Measurements from ENCODE around the gene PIKFYVE. TPM values are rescaled to one million over a fixed set of nuclear protein-coding genes. Genes with fewer than 3 reads are reported as not detected.

PIKFYVE gene
- total RNA-seq, 1 donor from 2014 or later: 46.8 TPM

- no peak overlapping the region for H3K4me3 Mint-ChIP-seq (ENCODE audit: unreplicated experiment)
- H3K9me3 Mint-ChIP-seq (ENCODE audit: unreplicated experiment): no peaks in the 10 kb centered on the region
- no peaks in the 10 kb centered on the region for H3K36me3 Mint-ChIP-seq (ENCODE audit: unreplicated experiment)
- no peak overlapping the region for H3K27ac Mint-ChIP-seq (ENCODE audit: unreplicated experiment)
- peaks cover 17% of the 10 kb centered on the region for H3K4me1 Mint-ChIP-seq (ENCODE audit: low read depth, unreplicated experiment)
- H3K27me3 Mint-ChIP-seq (ENCODE audit: unreplicated experiment): peaks cover 2% of the 10 kb centered on the region
- DNase-seq: no peak
- no peak for TF ChIP-seq CTCF (IDR thresholded peaks at IDR 0.05; ENCODE audit: partially characterized antibody, unreplicated experiment)
These were observed 16.8 kb upstream of the PIKFYVE start for GRCh38 chr2:208249296-208249695.

GRCh38 chr2:208250388-208250787, 15.7 kb upstream of the PIKFYVE start:
- Mint-ChIP-seq H3K9me3 (ENCODE audit: unreplicated experiment) (peaks cover 1% of the 10 kb centered on the region), H3K36me3 (ENCODE audit: unreplicated experiment) (no peaks in the 10 kb centered on the region)

GRCh38 chr2:208251098-208251497, 15.0 kb upstream of the PIKFYVE start:
- Mint-ChIP-seq H3K9me3 (ENCODE audit: unreplicated experiment) (peaks cover 4% of the 10 kb centered on the region), H3K27me3 (ENCODE audit: unreplicated experiment) (peaks cover 4% of the 10 kb centered on the region), H3K4me3 (ENCODE audit: unreplicated experiment) (peak overlapping the region; percentile 38), H3K36me3 (ENCODE audit: unreplicated experiment) (no peaks in the 10 kb centered on the region), H3K4me1 (ENCODE audit: low read depth, unreplicated experiment) (peaks cover 17% of the 10 kb centered on the region), H3K27ac (ENCODE audit: unreplicated experiment) (no peak overlapping the region)
- no peak for DNase-seq
- no peak for TF ChIP-seq CTCF (IDR thresholded peaks at IDR 0.05; ENCODE audit: partially characterized antibody, unreplicated experiment)

More at GRCh38 chr2:208250388-208250787, 15.7 kb upstream of the PIKFYVE start:
- H3K27ac Mint-ChIP-seq (ENCODE audit: unreplicated experiment): no peak overlapping the region
- no peak overlapping the region for H3K4me3 Mint-ChIP-seq (ENCODE audit: unreplicated experiment)
- H3K27me3 Mint-ChIP-seq (ENCODE audit: unreplicated experiment): peaks cover 2% of the 10 kb centered on the region
- peaks cover 17% of the 10 kb centered on the region for H3K4me1 Mint-ChIP-seq (ENCODE audit: low read depth, unreplicated experiment)
- DNase-seq: no peak
- TF ChIP-seq CTCF (IDR thresholded peaks at IDR 0.05; ENCODE audit: partially characterized antibody, unreplicated experiment): no peak

- peaks cover 4% of the 10 kb centered on the region for H3K9me3 Mint-ChIP-seq (ENCODE audit: unreplicated experiment)
- peak overlapping the region; percentile 7 for H3K27ac Mint-ChIP-seq (ENCODE audit: unreplicated experiment)
- DNase-seq: no peak
- H3K27me3 Mint-ChIP-seq (ENCODE audit: unreplicated experiment): peaks cover 4% of the 10 kb centered on the region
- H3K36me3 Mint-ChIP-seq (ENCODE audit: unreplicated experiment): no peaks in the 10 kb centered on the region
- TF ChIP-seq CTCF (IDR thresholded peaks at IDR 0.05; ENCODE audit: partially characterized antibody, unreplicated experiment): no peak
- peak overlapping the region; percentile 95 for H3K4me3 Mint-ChIP-seq (ENCODE audit: unreplicated experiment)
- peaks cover 22% of the 10 kb centered on the region for H3K4me1 Mint-ChIP-seq (ENCODE audit: low read depth, unreplicated experiment)
These were observed 13.2 kb upstream of the PIKFYVE start for GRCh38 chr2:208252716-208253492.

GRCh38 chr2:208253600-208254117, 12.4 kb upstream of the PIKFYVE start:
- Mint-ChIP-seq H3K4me1 (ENCODE audit: low read depth, unreplicated experiment) (peaks cover 22% of the 10 kb centered on the region), H3K36me3 (ENCODE audit: unreplicated experiment) (no peaks in the 10 kb centered on the region)
- no peak for TF ChIP-seq CTCF (IDR thresholded peaks at IDR 0.05; ENCODE audit: partially characterized antibody, unreplicated experiment)

More at GRCh38 chr2:208253600-208254117, 12.4 kb upstream of the PIKFYVE start:
- DNase-seq: no peak
- Mint-ChIP-seq H3K27me3 (ENCODE audit: unreplicated experiment) (peaks cover 4% of the 10 kb centered on the region), H3K4me3 (ENCODE audit: unreplicated experiment) (peak overlapping the region; percentile 95), H3K27ac (ENCODE audit: unreplicated experiment) (peak overlapping the region; percentile 81), H3K9me3 (ENCODE audit: unreplicated experiment) (peaks cover 4% of the 10 kb centered on the region)

All from glutamatergic neuron (in vitro differentiated cells).